ENCODE results near the gene OR6C74.
A peak's percentile ranks its signal among the peaks of the same experiment; 100 is the strongest.

Gene OR6C74

GRCh38 chr12:55244309-55244708, at the start of gene OR6C74:
Gene OR6C74 (plus strand): TSS chr12:55244609. CDS start chr12:55247288, 2,679 bp downstream.
- DNase-seq, result no peak

- no peak for DNase-seq
Measured at GRCh38 chr12:55220725-55221124, 23.7 kb upstream of the OR6C74 start, which contains the start of gene OR10A7. Gene OR10A7 (plus strand): TSS chr12:55221025. CDS start chr12:55221025, 0 bp downstream.

- DNase-seq, result no peak
Measured at GRCh38 chr12:55226523-55226922, 17.9 kb upstream of the OR6C74 start.

- no peak for DNase-seq
Measured at GRCh38 chr12:55227643-55228042, 16.8 kb upstream of the OR6C74 start.

- no peak for DNase-seq
Measured at GRCh38 chr12:55246159-55246558, 1.8 kb downstream of the OR6C74 start.

- DNase-seq, result no peak
Measured at GRCh38 chr12:55250944-55251343, 6.5 kb downstream of the OR6C74 start.

- no peak for DNase-seq
Measured at GRCh38 chr12:55253281-55253680, 8.9 kb downstream of the OR6C74 start.

GRCh38 chr12:55256831-55257230, 12.4 kb downstream of the OR6C74 start:
- DNase-seq, result no peak

GRCh38 chr12:55258303-55258702, 13.9 kb downstream of the OR6C74 start:
- DNase-seq, result peak; percentile 36

GRCh38 chr12:55280991-55281390, 36.6 kb downstream of the OR6C74 start:
- DNase-seq, result no peak

GRCh38 chr12:55289999-55290398, 45.6 kb downstream of the OR6C74 start:
- no peak for DNase-seq
